Adrenal gland (tissue), 12 donors: Measurements from ENCODE around the gene EMB. TPM values are rescaled to one million over a fixed set of nuclear protein-coding genes. Genes with fewer than 3 reads are reported as not detected.
"Not testable (repeated sequence)": the region's sequence is repeated elsewhere in the genome, so short reads cannot be mapped to it uniquely, and the experiment has no call there.

Experiments used
- DNase-seq, 7 donors: peaks; one replicate each; pipeline ENCODE4 v3.0.0-alpha.2; 2019 to 2020
- H3K27ac ChIP-seq, 5 donors: fragments of 200-600 bp; sonication (generic) in 4 of 5; 1 replicate in 3 of 5; 2 replicates in 2 of 5; pipeline versions ENCODE4 v1.5.1 to v1.8.0; 2016 to 2020; ENCODE audit warnings: mild to moderate bottlenecking in 1 of 5
- H3K27me3 ChIP-seq: fragments of 200-600 bp; 2 replicates; pipeline ENCODE4 v1.8.0; 2021
- H3K36me3 ChIP-seq, 2 donors: fragments of 200-600 bp; replicated peaks in 1 of 2; 1 replicate in 1 of 2; 2 replicates in 1 of 2; pipeline versions ENCODE4 v1.5.1 to v1.8.0; 2018 to 2022
- H3K4me1 ChIP-seq, 2 donors: fragments of 200-600 bp; replicated peaks in 1 of 2; 1 replicate in 1 of 2; 2 replicates in 1 of 2; pipeline versions ENCODE4 v1.5.1 to v1.8.0; 2018 to 2021
- H3K4me3 ChIP-seq, 4 donors: fragments of 200-600 bp; sonication (generic) in 3 of 4; one replicate each; pipeline ENCODE4 v1.5.1; 2016 to 2018
- H3K9me3 ChIP-seq, 3 donors: fragments of 200-600 bp; sonication (generic) in 1 of 3; replicated peaks in 1 of 3; 1 replicate in 2 of 3; 2 replicates in 1 of 3; pipeline versions ENCODE4 v1.5.1 to v1.8.0; 2016 to 2021
- POLR2A ChIP-seq, 2 donors: fragments of 450-650 bp; IDR thresholded peaks; one replicate each; pipeline ENCODE4 v1.6.1; 2017; ENCODE audit warnings: antibody characterized with exemption in 2 of 2, mild to moderate bottlenecking in 2 of 2, moderate library complexity in 1 of 2
- WGBS, 4 donors: extraction: QIAGEN DNeasy Blood & Tissue Kit in 2 of 4; methylation state at CpG; one replicate each; pipeline versions ENCODE4 v1.1.5 to v1.1.7; 2013 to 2017; 5-methylcytosine and 5-hydroxymethylcytosine counted together
- intact Hi-C, 2 donors: fragments of 100-400 bp; cut with DNase I; formaldehyde crosslinking; loops; one replicate each; pipeline versions ENCODE4 v1.14.1 to v1.15.0; 2022 to 2023
- polyA plus RNA-seq, 3 donors: library from polyadenylated mRNA; stranded (reverse); fragments of 200-250 nt in 2 of 3; fragments of 350-450 nt in 1 of 3; fragmentation: Illumina TruSeq in 1 of 3; extraction: RNeasy Lipid Tissue Mini Kit (QIAGEN cat#74804) in 1 of 3; gene quantifications; one replicate each; pipeline ENCODE4 v1.2.3, GENCODE V29; 2013 to 2014
- total RNA-seq, 9 donors: library from RNA; depleted of rRNA in 4 of 9; stranded (reverse); fragments of >200 nt in 4 of 9; fragments of 120-200 nt in 1 of 9; fragmentation: NEBNext Ultra II Directional in 1 of 9; extraction: Animal tissue kit (Norgen Biotek cat#: 25700) in 1 of 9; gene quantifications; one replicate each; pipeline versions ENCODE4 v1.1.0 to v1.2.4, GENCODE V29; 2013 to 2023
- TF ChIP-seq, protein P1 (sequence below), 6 experiments: fragments of 450-650 bp in 4 of 6; fragments of 200-600 bp in 2 of 6; sonication (generic) in 1 of 6; IDR thresholded peaks; 1 replicate in 5 of 6; 2 replicates in 1 of 6; pipeline versions ENCODE4 v1.5.1 to v1.8.0; 2016 to 2021; ENCODE audit warnings: antibody characterized with exemption in 6 of 6, mild to moderate bottlenecking in 2 of 6, moderate library complexity in 1 of 6
- donor health status: healthy with polysubstance abuse.
- donor health status: Bipolar disorder and iron deficiency.
- donor health status: DM: yes; HTN: yes; CAD: no.
- donor health status: DM: no; HTN: no; CAD: no.
- donor health status: DM: no; HTN: no; CAD: no.
- donor health status: DM: yes; HTN: yes; CAD: no.

The EMB gene
- total and polyA plus RNA-seq, 12 donors: 6.1 to 78.1 (median 41.9) TPM

DNA sequence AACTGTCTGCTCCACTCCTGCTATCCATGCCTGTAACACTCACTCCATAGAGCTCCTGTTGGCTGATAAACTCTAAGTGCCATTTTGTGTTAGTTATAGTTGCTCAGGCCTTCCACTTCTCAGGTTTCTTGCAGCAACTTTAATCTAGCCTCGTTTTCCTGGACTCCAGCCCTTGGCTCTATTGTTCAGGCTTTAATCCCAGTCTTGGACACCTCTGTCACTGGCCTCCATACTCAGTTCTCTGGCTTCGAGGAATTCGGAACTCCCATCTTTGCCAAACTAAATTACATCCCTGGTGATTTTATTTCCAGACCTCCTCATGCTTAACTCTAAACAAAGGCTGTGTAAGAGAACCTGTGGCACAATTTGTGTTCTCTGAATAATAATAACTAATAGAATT is 39.8 kb downstream of the EMB start:
- no peak for DNase-seq
- H3K4me3 ChIP-seq: no peak overlapping the region
- H3K9me3 ChIP-seq: no peaks in the 10 kb centered on the region
- H3K36me3 ChIP-seq: no peaks in the 10 kb centered on the region
- H3K4me1 ChIP-seq: no peaks in the 10 kb centered on the region
- WGBS, 4 donors: 62 to 79% (median 68%) methylated on average over 3 of the region's 3 CpGs
- H3K27me3 ChIP-seq: no peaks in the 10 kb centered on the region
- H3K27ac ChIP-seq: no peak overlapping the region
- no peak for TF ChIP-seq POLR2A (IDR thresholded peaks at IDR 0.05)
- TF ChIP-seq, protein P1, sequence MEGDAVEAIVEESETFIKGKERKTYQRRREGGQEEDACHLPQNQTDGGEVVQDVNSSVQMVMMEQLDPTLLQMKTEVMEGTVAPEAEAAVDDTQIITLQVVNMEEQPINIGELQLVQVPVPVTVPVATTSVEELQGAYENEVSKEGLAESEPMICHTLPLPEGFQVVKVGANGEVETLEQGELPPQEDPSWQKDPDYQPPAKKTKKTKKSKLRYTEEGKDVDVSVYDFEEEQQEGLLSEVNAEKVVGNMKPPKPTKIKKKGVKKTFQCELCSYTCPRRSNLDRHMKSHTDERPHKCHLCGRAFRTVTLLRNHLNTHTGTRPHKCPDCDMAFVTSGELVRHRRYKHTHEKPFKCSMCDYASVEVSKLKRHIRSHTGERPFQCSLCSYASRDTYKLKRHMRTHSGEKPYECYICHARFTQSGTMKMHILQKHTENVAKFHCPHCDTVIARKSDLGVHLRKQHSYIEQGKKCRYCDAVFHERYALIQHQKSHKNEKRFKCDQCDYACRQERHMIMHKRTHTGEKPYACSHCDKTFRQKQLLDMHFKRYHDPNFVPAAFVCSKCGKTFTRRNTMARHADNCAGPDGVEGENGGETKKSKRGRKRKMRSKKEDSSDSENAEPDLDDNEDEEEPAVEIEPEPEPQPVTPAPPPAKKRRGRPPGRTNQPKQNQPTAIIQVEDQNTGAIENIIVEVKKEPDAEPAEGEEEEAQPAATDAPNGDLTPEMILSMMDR (IDR thresholded peaks at IDR 0.05): no peak
- intact Hi-C loops: no loop called here

DNA sequence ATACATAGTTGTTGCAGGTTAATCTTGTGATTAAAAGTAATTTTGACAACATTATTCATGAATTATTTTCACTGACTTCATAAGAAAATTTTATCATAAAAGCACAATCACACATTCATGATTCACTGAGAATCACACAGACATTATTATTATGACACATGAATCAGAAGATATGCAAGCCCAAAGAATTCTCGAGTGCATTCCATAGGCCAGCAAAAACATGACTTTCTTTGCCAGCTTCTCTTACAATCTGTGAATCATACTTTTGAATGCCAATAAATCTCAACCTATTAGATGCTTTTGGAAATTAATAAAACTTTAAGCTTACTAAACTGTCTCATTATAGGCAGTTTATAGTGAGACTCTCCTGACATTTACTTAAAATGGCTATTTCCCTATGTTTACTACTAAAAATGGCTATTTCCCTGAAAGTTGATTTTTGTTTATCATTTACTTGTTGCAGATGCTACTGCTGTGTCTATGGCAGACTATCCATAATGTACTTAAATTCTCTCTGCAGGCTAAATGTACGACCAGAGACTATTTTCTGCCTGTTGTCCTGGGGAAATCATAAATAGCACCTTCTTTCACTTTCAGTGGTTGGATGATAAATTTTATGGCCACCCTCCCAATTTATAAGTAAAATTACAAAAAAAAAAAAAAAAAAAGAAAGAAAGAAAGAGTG is 47.0 kb downstream of the EMB start:
- H3K4me1 ChIP-seq, H3K4me3 ChIP-seq, H3K36me3 ChIP-seq, H3K9me3 ChIP-seq, H3K27ac ChIP-seq, intact Hi-C loops, H3K27me3 ChIP-seq: not testable (repeated sequence)
- DNase-seq: peak in 4 of 7 donors; percentile 29 to 59 (median 36)
- 45 to 60% (median 52%) methylated on average over 2 of the region's 2 CpGs for WGBS, 4 donors

DNA sequence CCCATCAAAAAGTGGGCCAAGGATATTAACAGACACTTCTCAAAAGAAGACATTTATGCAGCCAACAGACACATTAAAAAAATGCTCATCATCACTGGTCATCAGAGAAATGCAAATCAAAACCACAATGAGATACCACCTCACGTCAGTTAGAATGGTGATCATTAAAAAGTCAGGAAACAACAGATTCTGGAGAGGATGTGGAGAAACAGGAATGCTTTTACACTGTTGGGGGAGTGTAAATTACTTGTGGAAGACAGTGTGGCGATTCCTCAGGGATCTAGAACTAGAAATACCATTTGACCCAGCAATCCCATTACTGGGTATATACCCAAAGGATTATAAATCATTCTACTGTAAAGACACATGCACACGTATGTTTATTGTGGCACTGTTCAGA is 48.8 kb downstream of the EMB start:
- DNase-seq, H3K27ac ChIP-seq, H3K27me3 ChIP-seq, H3K36me3 ChIP-seq, intact Hi-C loops, H3K4me3 ChIP-seq, H3K4me1 ChIP-seq, H3K9me3 ChIP-seq: not testable (repeated sequence)
- 80 to 96% (median 83%) methylated on average over 3 of the region's 3 CpGs for WGBS, 4 donors

DNA sequence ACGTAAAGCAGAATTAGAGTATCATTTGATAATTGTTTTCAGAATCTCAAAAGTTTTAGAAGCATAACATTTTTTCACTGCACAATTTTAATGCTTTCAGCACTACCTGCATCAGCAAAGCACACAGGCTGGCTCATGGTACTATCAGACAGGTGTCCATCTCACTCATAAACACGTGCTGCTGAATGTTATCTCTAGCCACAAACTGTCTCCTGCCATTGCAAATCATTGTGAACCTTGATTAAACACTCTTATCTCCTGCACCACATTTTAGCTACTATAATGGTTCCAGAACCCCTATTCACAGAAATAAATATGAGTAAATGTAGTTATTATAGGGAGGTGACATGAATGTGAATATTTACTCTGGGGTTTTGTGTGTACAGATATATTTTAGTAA is 56.7 kb downstream of the EMB start:
- H3K27me3 ChIP-seq, H3K9me3 ChIP-seq, intact Hi-C loops, H3K27ac ChIP-seq, DNase-seq, H3K36me3 ChIP-seq, H3K4me3 ChIP-seq, H3K4me1 ChIP-seq: not testable (repeated sequence)
- 54 to 66% (median 58%) methylated on average over 2 of the region's 2 CpGs for WGBS, 4 donors

DNA sequence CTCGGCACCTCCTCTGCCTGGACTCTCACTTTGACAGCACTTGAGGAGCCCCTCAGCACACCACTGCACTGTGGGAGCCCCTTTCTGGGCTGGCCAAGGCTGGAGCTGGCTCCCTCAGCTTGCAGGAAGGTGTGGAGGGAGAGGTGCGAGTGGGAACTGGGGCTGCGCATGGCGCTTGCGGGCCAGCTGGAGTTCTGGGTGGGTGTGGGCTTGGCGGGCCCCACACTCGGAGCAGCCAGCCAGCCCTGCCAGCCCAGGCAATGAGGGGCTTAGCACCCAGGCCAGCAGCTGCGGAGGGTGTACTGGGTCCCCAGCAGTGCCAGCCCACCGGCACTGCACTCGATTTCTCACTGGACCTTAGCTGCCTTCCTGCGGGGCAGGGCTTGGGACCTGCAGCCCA is 64.4 kb downstream of the EMB start:
- H3K27me3 ChIP-seq, DNase-seq, H3K9me3 ChIP-seq, H3K27ac ChIP-seq, intact Hi-C loops, H3K36me3 ChIP-seq, H3K4me3 ChIP-seq, H3K4me1 ChIP-seq: not testable (repeated sequence)
- 92 to 96% (median 93%) methylated on average over 4 to 11 of the region's 11 CpGs for WGBS, 4 donors

DNA sequence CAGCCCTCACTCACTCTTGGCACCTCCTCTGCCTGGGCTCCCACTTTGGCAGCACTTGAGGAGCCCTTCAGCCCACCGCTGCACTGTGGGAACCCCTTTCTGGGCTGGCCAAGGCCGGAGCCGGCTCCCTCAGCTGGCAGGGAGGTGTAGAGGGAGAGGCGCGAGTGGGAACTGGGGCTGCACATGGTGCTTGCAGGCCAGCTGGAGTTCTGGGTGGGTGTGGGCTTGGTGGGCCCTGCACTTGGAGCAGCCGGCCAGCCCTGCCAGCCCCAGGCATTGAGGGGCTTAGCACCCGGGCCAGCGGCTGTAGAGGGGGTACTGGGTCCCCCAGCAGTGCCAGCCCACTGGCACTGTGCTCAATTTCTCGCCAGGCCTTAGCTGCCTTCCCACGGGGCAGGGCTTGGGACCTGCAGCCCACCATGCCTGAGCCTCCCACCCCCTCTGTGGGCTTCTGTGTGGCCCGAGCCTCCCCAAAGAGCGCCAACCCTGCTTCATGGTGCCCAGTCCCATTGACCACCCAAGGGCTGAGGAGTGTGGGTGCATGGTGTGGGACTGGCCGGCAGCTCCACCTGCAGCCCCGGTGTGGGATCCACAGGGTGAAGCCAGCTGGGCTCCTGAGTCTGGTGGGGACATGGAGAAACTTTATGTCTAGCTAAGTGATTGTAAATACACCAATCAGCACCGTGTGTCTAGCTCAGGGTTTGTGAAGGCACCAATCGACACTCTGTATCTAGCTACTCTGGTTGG is 71.6 kb downstream of the EMB start:
- H3K27ac ChIP-seq, H3K27me3 ChIP-seq, H3K36me3 ChIP-seq, intact Hi-C loops, H3K4me1 ChIP-seq, H3K4me3 ChIP-seq, DNase-seq, H3K9me3 ChIP-seq: not testable (repeated sequence)
- 82 to 94% (median 89%) methylated on average over 5 to 16 of the region's 16 CpGs for WGBS, 4 donors
